ENCODE results near the gene C2CD2L. TPM values are rescaled to one million over a fixed set of nuclear protein-coding genes. Genes with fewer than 3 reads are reported as not detected.

C2CD2L gene
- total RNA-seq, 2 donors from 2014 or later: 2.4 to 3.1 TPM

GRCh38 chr11:119115484-119116234 is 8.5 kb downstream of the C2CD2L start:
- no peaks in the 10 kb centered on the region for H3K9me3 ChIP-seq (ENCODE audit: control insufficient read depth, low read length)
- peaks cover 6% of the 10 kb centered on the region for H3K4me1 Mint-ChIP-seq
- DNase-seq: no peak
- H3K4me3 Mint-ChIP-seq: no peak overlapping the region
- 88 to 94% methylated on average over 19 to 24 of the region's 24 CpGs for WGBS, 2 experiments (ENCODE audit: insufficient coverage in 1 of 2, insufficient read length in 1 of 2)
- no peak overlapping the region for H3K27ac Mint-ChIP-seq
- H3K36me3 ChIP-seq (ENCODE audit: control insufficient read depth, insufficient read depth, low read length): no peaks in the 10 kb centered on the region
- H3K27me3 ChIP-seq (ENCODE audit: control insufficient read depth, insufficient read depth, low read length, poor library complexity, severe bottlenecking): no peaks in the 10 kb centered on the region
- no peak overlapping the region for H3K27ac ChIP-seq (ENCODE audit: low read depth, low read length)
- no peak overlapping the region for H3K9ac ChIP-seq (ENCODE audit: extremely low read depth, low read length, poor library complexity, severe bottlenecking)
- no peaks in the 10 kb centered on the region for H3K9me3 Mint-ChIP-seq
- peaks cover 7% of the 10 kb centered on the region for H3K36me3 Mint-ChIP-seq (ENCODE audit: low read depth)
- TF ChIP-seq, protein P1, sequence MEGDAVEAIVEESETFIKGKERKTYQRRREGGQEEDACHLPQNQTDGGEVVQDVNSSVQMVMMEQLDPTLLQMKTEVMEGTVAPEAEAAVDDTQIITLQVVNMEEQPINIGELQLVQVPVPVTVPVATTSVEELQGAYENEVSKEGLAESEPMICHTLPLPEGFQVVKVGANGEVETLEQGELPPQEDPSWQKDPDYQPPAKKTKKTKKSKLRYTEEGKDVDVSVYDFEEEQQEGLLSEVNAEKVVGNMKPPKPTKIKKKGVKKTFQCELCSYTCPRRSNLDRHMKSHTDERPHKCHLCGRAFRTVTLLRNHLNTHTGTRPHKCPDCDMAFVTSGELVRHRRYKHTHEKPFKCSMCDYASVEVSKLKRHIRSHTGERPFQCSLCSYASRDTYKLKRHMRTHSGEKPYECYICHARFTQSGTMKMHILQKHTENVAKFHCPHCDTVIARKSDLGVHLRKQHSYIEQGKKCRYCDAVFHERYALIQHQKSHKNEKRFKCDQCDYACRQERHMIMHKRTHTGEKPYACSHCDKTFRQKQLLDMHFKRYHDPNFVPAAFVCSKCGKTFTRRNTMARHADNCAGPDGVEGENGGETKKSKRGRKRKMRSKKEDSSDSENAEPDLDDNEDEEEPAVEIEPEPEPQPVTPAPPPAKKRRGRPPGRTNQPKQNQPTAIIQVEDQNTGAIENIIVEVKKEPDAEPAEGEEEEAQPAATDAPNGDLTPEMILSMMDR (conservative IDR thresholded peaks at IDR 0.05): no peak
- H3K4me1 ChIP-seq (ENCODE audit: control insufficient read depth, insufficient read depth, low read length): no peaks in the 10 kb centered on the region
- no peaks in the 10 kb centered on the region for H3K27me3 Mint-ChIP-seq (ENCODE audit: insufficient read depth)
- no peak overlapping the region for H3K4me3 ChIP-seq (ENCODE audit: low read length)

DNA sequence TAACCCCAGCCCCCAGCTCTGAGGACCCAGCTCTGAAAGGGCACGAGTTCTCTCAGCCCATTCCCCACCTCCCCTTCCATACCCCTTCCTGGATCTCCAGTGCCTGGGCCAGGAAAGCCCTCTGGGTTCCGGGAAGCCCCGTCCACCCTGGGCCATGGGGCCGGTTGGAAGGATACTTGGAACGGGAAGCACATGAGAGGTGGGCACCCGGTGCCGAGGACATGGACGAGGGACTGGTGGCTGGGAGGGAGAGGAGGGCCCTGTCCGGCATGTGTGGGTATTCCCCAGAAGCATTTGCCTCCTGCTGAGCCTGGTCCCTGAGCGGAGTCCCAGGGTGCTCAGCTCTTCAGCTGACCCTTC is 9.1 kb downstream of the C2CD2L start:
- Histone ChIP-seq H3K9ac (ENCODE audit: extremely low read depth, low read length, poor library complexity, severe bottlenecking) (no peak overlapping the region), H3K27ac (ENCODE audit: low read depth, low read length) (no peak overlapping the region), H3K36me3 (ENCODE audit: control insufficient read depth, insufficient read depth, low read length) (no peaks in the 10 kb centered on the region), H3K4me3 (ENCODE audit: low read length) (no peak overlapping the region), H3K9me3 (ENCODE audit: control insufficient read depth, low read length) (no peaks in the 10 kb centered on the region), H3K4me1 (ENCODE audit: control insufficient read depth, insufficient read depth, low read length) (no peaks in the 10 kb centered on the region), H3K27me3 (ENCODE audit: control insufficient read depth, insufficient read depth, low read length, poor library complexity, severe bottlenecking) (no peaks in the 10 kb centered on the region)
- no peaks in the 10 kb centered on the region for H3K27me3 Mint-ChIP-seq (ENCODE audit: insufficient read depth)
- no peaks in the 10 kb centered on the region for H3K9me3 Mint-ChIP-seq
- H3K27ac Mint-ChIP-seq: no peak overlapping the region
- H3K4me1 Mint-ChIP-seq: peaks cover 10% of the 10 kb centered on the region
- no peak overlapping the region for H3K4me3 Mint-ChIP-seq
- 82 to 88% methylated on average over 2 to 10 of the region's 10 CpGs for WGBS, 2 experiments (ENCODE audit: insufficient coverage in 1 of 2, insufficient read length in 1 of 2)
- H3K36me3 Mint-ChIP-seq (ENCODE audit: low read depth): peaks cover 7% of the 10 kb centered on the region
- DNase-seq: no peak
- TF ChIP-seq, protein P1 (conservative IDR thresholded peaks at IDR 0.05): no peak

- H3K36me3 Mint-ChIP-seq (ENCODE audit: low read depth): peaks cover 7% of the 10 kb centered on the region
- Histone ChIP-seq H3K9ac (ENCODE audit: extremely low read depth, low read length, poor library complexity, severe bottlenecking) (no peak overlapping the region), H3K4me3 (ENCODE audit: low read length) (no peak overlapping the region), H3K27me3 (ENCODE audit: control insufficient read depth, insufficient read depth, low read length, poor library complexity, severe bottlenecking) (no peaks in the 10 kb centered on the region), H3K9me3 (ENCODE audit: control insufficient read depth, low read length) (no peaks in the 10 kb centered on the region), H3K4me1 (ENCODE audit: control insufficient read depth, insufficient read depth, low read length) (no peaks in the 10 kb centered on the region), H3K27ac (ENCODE audit: low read depth, low read length) (no peak overlapping the region), H3K36me3 (ENCODE audit: control insufficient read depth, insufficient read depth, low read length) (no peaks in the 10 kb centered on the region)
- H3K27ac Mint-ChIP-seq: no peak overlapping the region
- no peaks in the 10 kb centered on the region for H3K9me3 Mint-ChIP-seq
- TF ChIP-seq, protein P1 (conservative IDR thresholded peaks at IDR 0.05): no peak
- WGBS, 2 experiments (ENCODE audit: insufficient coverage in 1 of 2, insufficient read length in 1 of 2): 86% methylated on average over 2 to 5 of the region's 5 CpGs
- H3K4me3 Mint-ChIP-seq: no peak overlapping the region
- DNase-seq: no peak
- H3K27me3 Mint-ChIP-seq (ENCODE audit: insufficient read depth): no peaks in the 10 kb centered on the region
- peaks cover 10% of the 10 kb centered on the region for H3K4me1 Mint-ChIP-seq
These were observed 9.5 kb downstream of the C2CD2L start for GRCh38 chr11:119116601-119117000.

Measured in endodermal cell (in vitro differentiated cells).